Esophagus squamous epithelium (tissue), 4 donors: Measurements from ENCODE around the gene CD248.

Source experiments
- POLR2A ChIP-seq, 4 donors: fragments of 450-650 bp; IDR thresholded peaks; one replicate each; pipeline ENCODE4 v1.6.1; 2017; ENCODE audit warnings: antibody characterized with exemption in 4 of 4, mild to moderate bottlenecking in 4 of 4, moderate library complexity in 3 of 4
- TF ChIP-seq, protein P1 (sequence below), 6 experiments: fragments of 450-650 bp in 4 of 6; fragments of 200-600 bp in 2 of 6; sonication (generic) in 2 of 6; IDR thresholded peaks; one replicate each; pipeline ENCODE4 v1.5.1; 2016 to 2019; ENCODE audit warnings: antibody characterized with exemption in 6 of 6, mild to moderate bottlenecking in 4 of 6, moderate library complexity in 4 of 6

- TF ChIP-seq, protein P1, sequence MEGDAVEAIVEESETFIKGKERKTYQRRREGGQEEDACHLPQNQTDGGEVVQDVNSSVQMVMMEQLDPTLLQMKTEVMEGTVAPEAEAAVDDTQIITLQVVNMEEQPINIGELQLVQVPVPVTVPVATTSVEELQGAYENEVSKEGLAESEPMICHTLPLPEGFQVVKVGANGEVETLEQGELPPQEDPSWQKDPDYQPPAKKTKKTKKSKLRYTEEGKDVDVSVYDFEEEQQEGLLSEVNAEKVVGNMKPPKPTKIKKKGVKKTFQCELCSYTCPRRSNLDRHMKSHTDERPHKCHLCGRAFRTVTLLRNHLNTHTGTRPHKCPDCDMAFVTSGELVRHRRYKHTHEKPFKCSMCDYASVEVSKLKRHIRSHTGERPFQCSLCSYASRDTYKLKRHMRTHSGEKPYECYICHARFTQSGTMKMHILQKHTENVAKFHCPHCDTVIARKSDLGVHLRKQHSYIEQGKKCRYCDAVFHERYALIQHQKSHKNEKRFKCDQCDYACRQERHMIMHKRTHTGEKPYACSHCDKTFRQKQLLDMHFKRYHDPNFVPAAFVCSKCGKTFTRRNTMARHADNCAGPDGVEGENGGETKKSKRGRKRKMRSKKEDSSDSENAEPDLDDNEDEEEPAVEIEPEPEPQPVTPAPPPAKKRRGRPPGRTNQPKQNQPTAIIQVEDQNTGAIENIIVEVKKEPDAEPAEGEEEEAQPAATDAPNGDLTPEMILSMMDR (IDR thresholded peaks at IDR 0.05): no peak
- no peak for TF ChIP-seq POLR2A (IDR thresholded peaks at IDR 0.05)
Measured at GRCh38 chr11:66293777-66294625, 22.8 kb downstream of the CD248 start.
